Muscle layer of duodenum (tissue), 2 donors: Measurements from ENCODE around the gene AHCYL2.

ENCODE experiments used
- H3K27ac ChIP-seq: one replicate; pipeline ENCODE4 v1.7.0; 2013; ENCODE audit warnings: mild to moderate bottlenecking, low read length
- H3K27me3 ChIP-seq: one replicate; pipeline ENCODE4 v1.7.0; 2013; ENCODE audit warnings: low read depth, mild to moderate bottlenecking, control low read depth, low read length
- H3K36me3 ChIP-seq, 2 donors: one replicate each; pipeline ENCODE4 v1.7.0; 2013; ENCODE audit warnings: low read length in 2 of 2, control low read depth in 1 of 2, mild to moderate bottlenecking in 1 of 2; ENCODE audit not compliant: insufficient read depth in 2 of 2, control insufficient read depth in 1 of 2
- H3K4me1 ChIP-seq, 2 donors: one replicate each; pipeline ENCODE4 v1.7.0; 2013; ENCODE audit warnings: low read length in 2 of 2, mild to moderate bottlenecking in 2 of 2, control low read depth in 1 of 2, moderate library complexity in 1 of 2; ENCODE audit not compliant: insufficient read depth in 2 of 2, control insufficient read depth in 1 of 2
- H3K4me3 ChIP-seq, 2 donors: one replicate each; pipeline ENCODE4 v1.7.0; 2013; ENCODE audit warnings: low read length in 2 of 2, low read depth in 1 of 2, mild to moderate bottlenecking in 1 of 2
- H3K9me3 ChIP-seq, 2 donors: one replicate each; pipeline ENCODE4 v1.7.0; 2013; ENCODE audit warnings: low read length in 2 of 2, control low read depth in 1 of 2, mild to moderate bottlenecking in 1 of 2; ENCODE audit not compliant: control insufficient read depth in 1 of 2
- donor health status: healthy.

The AHCYL2 gene

GRCh38 chr7:129453510-129454248, 228.8 kb downstream of the AHCYL2 start:
- Histone ChIP-seq H3K9me3 (no peaks in the 10 kb centered on the region), H3K27ac (no peak overlapping the region), H3K36me3 (no peaks in the 10 kb centered on the region), H3K4me1 (no peaks in the 10 kb centered on the region), H3K27me3 (no peaks in the 10 kb centered on the region), H3K4me3 (no peak overlapping the region)

- Histone ChIP-seq H3K4me1 (no peaks in the 10 kb centered on the region), H3K27me3 (no peaks in the 10 kb centered on the region), H3K9me3 (no peaks in the 10 kb centered on the region), H3K36me3 (no peaks in the 10 kb centered on the region), H3K4me3 (no peak overlapping the region), H3K27ac (no peak overlapping the region)
These were observed 229.4 kb downstream of the AHCYL2 start for GRCh38 chr7:129454249-129454551.

DNA sequence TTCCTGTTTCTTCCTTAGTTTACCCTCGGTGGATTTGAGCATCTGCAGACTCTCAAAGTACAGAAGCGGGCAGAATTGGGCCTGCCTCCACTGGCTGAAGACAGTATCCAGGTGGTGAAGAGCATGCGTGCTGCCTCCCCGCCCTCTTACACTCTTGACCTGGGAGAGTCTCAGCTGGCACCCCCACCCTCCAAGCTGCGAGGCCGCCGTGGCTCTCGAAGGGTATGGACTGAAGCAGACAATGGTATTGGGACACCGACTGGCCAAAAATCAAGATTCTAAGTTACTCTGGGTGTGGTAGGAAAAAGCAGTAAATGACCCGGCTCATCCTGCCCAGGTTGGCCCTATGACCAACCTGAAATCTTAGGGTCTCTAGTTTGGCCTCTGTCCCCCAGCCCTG, 231.6 kb downstream of the AHCYL2 start:
- Histone ChIP-seq H3K36me3 (no peaks in the 10 kb centered on the region), H3K27ac (no peak overlapping the region), H3K4me1 (no peaks in the 10 kb centered on the region), H3K4me3 (no peak overlapping the region), H3K9me3 (no peaks in the 10 kb centered on the region), H3K27me3 (no peaks in the 10 kb centered on the region)

GRCh38 chr7:129457101-129457500, 232.3 kb downstream of the AHCYL2 start:
- no peaks in the 10 kb centered on the region for H3K9me3 ChIP-seq
- no peaks in the 10 kb centered on the region for H3K27me3 ChIP-seq
- no peak overlapping the region for H3K4me3 ChIP-seq
- H3K27ac ChIP-seq = no peak overlapping the region
- no peaks in the 10 kb centered on the region for H3K36me3 ChIP-seq
- no peaks in the 10 kb centered on the region for H3K4me1 ChIP-seq

DNA sequence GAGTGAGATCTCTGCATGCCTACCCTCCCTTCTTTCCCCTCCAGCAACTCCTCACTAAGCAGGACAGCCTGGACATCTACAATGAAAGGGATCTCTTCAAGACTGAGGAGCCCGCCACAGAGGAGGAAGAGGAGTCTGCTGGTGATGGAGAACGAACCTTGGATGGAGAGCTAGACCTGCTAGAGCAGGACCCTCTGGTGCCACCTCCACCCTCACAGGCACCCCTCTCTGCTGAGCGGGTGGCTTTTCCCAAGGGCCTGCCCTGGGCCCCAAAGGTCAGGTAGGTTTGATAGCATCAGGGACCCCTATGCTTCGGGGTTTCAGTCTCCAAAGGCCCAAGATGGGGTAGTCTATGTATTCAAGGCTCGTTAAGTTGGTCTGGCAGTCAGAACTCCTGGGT, 233.3 kb downstream of the AHCYL2 start:
- H3K9me3 ChIP-seq = no peaks in the 10 kb centered on the region
- no peak overlapping the region for H3K27ac ChIP-seq
- no peaks in the 10 kb centered on the region for H3K4me1 ChIP-seq
- no peaks in the 10 kb centered on the region for H3K27me3 ChIP-seq
- H3K4me3 ChIP-seq = no peak overlapping the region
- no peaks in the 10 kb centered on the region for H3K36me3 ChIP-seq

DNA sequence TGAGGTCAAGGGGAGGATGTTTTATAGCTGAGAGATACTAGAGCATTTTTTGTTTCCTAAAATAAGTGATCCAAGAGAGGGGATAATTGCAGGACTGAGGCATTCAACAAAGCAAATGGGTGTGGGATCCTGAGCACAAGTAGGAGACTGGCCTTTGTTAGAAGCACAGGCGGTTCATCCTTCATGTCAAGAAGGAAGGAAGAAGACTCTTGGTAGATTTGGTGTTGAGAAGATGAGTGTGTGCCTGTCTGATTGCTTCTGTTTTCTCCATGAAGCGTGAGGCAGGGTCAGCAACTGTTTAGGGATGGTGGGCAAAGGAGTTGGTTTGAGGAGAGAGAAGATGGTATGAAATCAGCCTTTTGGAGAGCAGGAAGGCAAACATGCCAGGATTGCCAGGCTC, 237.0 kb downstream of the AHCYL2 start:
- H3K27ac ChIP-seq = no peak overlapping the region
- H3K4me3 ChIP-seq = no peak overlapping the region
- no peaks in the 10 kb centered on the region for H3K9me3 ChIP-seq
- no peaks in the 10 kb centered on the region for H3K36me3 ChIP-seq
- H3K27me3 ChIP-seq = no peaks in the 10 kb centered on the region
- H3K4me1 ChIP-seq = no peaks in the 10 kb centered on the region

- no peaks in the 10 kb centered on the region for H3K27me3 ChIP-seq
- no peak overlapping the region for H3K27ac ChIP-seq
- no peaks in the 10 kb centered on the region for H3K9me3 ChIP-seq
- no peaks in the 10 kb centered on the region for H3K36me3 ChIP-seq
- no peaks in the 10 kb centered on the region for H3K4me1 ChIP-seq
- no peak overlapping the region for H3K4me3 ChIP-seq
These were observed 237.6 kb downstream of the AHCYL2 start for GRCh38 chr7:129462420-129462819.

DNA sequence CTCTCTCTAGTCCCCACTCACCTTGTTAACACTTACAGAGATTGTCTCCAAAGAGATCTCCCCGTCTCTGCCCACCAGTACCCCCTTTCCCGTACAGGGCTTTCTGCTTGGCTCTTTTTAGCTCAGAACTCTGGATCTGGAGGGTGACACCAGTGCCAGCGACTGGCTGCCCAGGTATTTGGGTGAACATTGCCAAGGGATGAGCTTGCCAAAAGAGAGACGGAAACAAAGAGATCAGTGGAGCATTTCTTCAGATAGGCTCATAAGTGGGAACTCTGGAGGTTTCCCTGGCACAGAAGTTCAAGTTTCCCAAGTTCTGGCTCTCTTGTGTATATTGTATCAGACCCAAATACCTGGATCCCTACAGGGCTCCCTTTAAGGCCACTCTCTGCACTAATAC, 239.4 kb downstream of the AHCYL2 start:
- no peaks in the 10 kb centered on the region for H3K27me3 ChIP-seq
- no peaks in the 10 kb centered on the region for H3K36me3 ChIP-seq
- no peak overlapping the region for H3K4me3 ChIP-seq
- no peaks in the 10 kb centered on the region for H3K4me1 ChIP-seq
- H3K9me3 ChIP-seq = no peaks in the 10 kb centered on the region
- H3K27ac ChIP-seq = no peak overlapping the region

GRCh38 chr7:129465080-129465479, 240.2 kb downstream of the AHCYL2 start:
- H3K4me1 ChIP-seq = no peaks in the 10 kb centered on the region
- no peaks in the 10 kb centered on the region for H3K36me3 ChIP-seq
- H3K9me3 ChIP-seq = no peaks in the 10 kb centered on the region
- no peak overlapping the region for H3K4me3 ChIP-seq
- no peak overlapping the region for H3K27ac ChIP-seq
- H3K27me3 ChIP-seq = no peaks in the 10 kb centered on the region

DNA sequence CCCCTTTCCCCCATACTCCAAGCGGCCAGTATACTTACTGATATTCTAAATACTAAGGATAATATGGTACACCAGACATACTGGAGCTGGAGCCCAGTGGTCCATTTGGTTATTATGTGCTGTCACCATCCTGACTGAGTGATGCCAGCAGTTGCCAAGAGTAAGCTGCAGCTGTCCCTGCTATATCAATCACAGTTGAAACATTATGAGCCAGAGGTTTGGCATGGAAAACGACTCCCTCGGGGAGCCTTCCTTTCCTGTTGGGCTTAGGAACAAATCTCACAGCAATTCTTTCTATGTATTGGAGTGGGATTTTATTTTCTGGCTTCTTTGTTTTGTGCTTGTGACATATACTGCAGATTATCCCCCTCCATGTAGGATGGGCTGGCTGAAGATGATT, 242.0 kb downstream of the AHCYL2 start:
- H3K4me1 ChIP-seq = no peaks in the 10 kb centered on the region
- no peak overlapping the region for H3K27ac ChIP-seq
- H3K9me3 ChIP-seq = no peaks in the 10 kb centered on the region
- H3K36me3 ChIP-seq = no peaks in the 10 kb centered on the region
- H3K27me3 ChIP-seq = no peaks in the 10 kb centered on the region
- H3K4me3 ChIP-seq = no peak overlapping the region

DNA sequence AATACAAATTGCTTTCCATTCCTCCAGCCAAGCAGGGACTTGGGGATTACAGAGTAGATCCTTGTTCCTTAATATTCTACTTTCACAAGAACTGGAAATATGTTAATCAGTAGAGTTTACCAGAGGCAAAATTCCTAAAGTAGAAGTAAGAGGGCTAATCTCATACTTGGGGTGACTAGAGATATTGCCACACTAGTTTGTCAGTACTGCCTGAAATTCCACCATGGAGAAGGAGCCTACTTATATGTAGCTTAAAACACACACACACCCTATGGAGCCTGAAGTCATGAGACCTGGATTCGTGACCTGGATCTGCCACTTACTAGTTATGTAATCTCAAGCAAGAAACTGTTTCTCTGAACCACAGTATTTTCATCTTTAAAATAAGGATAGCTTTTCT, 243.3 kb downstream of the AHCYL2 start:
- H3K4me1 ChIP-seq = no peaks in the 10 kb centered on the region
- H3K9me3 ChIP-seq = no peaks in the 10 kb centered on the region
- H3K4me3 ChIP-seq = no peak overlapping the region
- no peaks in the 10 kb centered on the region for H3K27me3 ChIP-seq
- no peak overlapping the region for H3K27ac ChIP-seq
- no peaks in the 10 kb centered on the region for H3K36me3 ChIP-seq

DNA sequence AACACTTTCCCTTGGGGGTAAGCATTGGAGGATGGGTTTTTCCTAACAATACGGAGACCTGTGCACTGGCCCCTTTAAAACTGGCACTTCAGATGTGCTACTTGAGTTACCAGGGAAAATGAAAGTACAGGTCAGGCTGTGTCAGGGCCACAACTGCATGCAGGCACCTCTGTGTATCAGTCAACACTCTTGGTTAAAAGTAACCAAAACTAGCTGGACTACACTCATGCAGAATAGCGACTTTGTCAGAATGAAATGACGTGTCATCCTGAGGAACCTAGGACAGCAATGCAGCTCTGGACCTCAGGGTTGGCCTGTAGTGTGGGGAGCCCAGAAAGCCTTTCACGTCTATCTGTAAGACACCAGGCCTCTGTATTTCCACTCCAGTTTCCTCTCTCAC, 243.7 kb downstream of the AHCYL2 start:
- H3K27ac ChIP-seq = no peak overlapping the region
- no peaks in the 10 kb centered on the region for H3K9me3 ChIP-seq
- H3K27me3 ChIP-seq = no peaks in the 10 kb centered on the region
- no peaks in the 10 kb centered on the region for H3K36me3 ChIP-seq
- H3K4me3 ChIP-seq = no peak overlapping the region
- no peaks in the 10 kb centered on the region for H3K4me1 ChIP-seq
